CD14-positive monocyte (primary cell): ENCODE measurements around the gene TTC38. TPM values are rescaled to one million over a fixed set of nuclear protein-coding genes. Genes with fewer than 3 reads are reported as not detected.

Experiments used
- DNase-seq, 3 donors: peaks; one replicate each; pipeline ENCODE4 v3.0.0-alpha.2; 2011 to 2022
- H2AFZ ChIP-seq: 2 replicates; pipeline ENCODE4 v1.6.0; 2012; ENCODE audit warnings: mild to moderate bottlenecking, low read depth, low read length, inconsistent platforms; ENCODE audit not compliant: insufficient read depth, poor library complexity, severe bottlenecking
- H3K27ac ChIP-seq, 2 donors: 1 replicate in 1 of 2; 2 replicates in 1 of 2; pipeline ENCODE4 v1.5.1; 2012 to 2013; ENCODE audit warnings: low read length in 2 of 2, control low read depth in 1 of 2, inconsistent platforms in 1 of 2, low read depth in 1 of 2, mild to moderate bottlenecking in 1 of 2
- H3K27me3 ChIP-seq, 2 donors: one replicate each; pipeline versions ENCODE4 v1.6.0 to v1.6.1; 2011 to 2013; ENCODE audit warnings: low read length in 2 of 2; ENCODE audit not compliant: control insufficient read depth in 2 of 2, insufficient read depth in 2 of 2
- H3K36me3 ChIP-seq, 2 donors: replicated peaks in 1 of 2; 1 replicate in 1 of 2; 2 replicates in 1 of 2; pipeline versions ENCODE4 v1.5.1 to v1.6.1; 2012 to 2013; ENCODE audit warnings: low read length in 2 of 2, control low read depth in 1 of 2, inconsistent platforms in 1 of 2, mild to moderate bottlenecking in 1 of 2; ENCODE audit not compliant: insufficient read depth in 2 of 2, control insufficient read depth in 1 of 2
- H3K4me1 ChIP-seq, 2 donors: 1 replicate in 1 of 2; 2 replicates in 1 of 2; pipeline versions ENCODE4 v1.5.1 to v1.6.1; 2012 to 2013; ENCODE audit warnings: low read length in 2 of 2, control low read depth in 1 of 2, inconsistent platforms in 1 of 2, mild to moderate bottlenecking in 1 of 2, moderate library complexity in 1 of 2; ENCODE audit not compliant: insufficient read depth in 2 of 2, control insufficient read depth in 1 of 2
- H3K4me2 ChIP-seq: replicated peaks from 2 replicates; pipeline ENCODE3; 2012; ENCODE audit warnings: low read length, moderate library complexity, mild to moderate bottlenecking; ENCODE audit not compliant: poor library complexity, severe bottlenecking; ENCODE audit errors: extremely low read depth
- H3K4me3 ChIP-seq, 3 experiments: fragments of 200-600 bp in 1 of 3; sonication (generic) in 1 of 3; replicated peaks in 1 of 3; 1 replicate in 2 of 3; 2 replicates in 1 of 3; pipeline ENCODE4 v1.5.1; 2011 to 2013; ENCODE audit warnings: low read length in 3 of 3, mild to moderate bottlenecking in 3 of 3, control low read depth in 2 of 3, low read depth in 2 of 3, inconsistent platforms in 1 of 3, moderate library complexity in 1 of 3
- H3K79me2 ChIP-seq: 2 replicates; pipeline ENCODE4 v1.6.0; 2012; ENCODE audit warnings: mild to moderate bottlenecking, control low read depth, inconsistent platforms, low read length, moderate library complexity; ENCODE audit not compliant: insufficient read depth
- H3K9ac ChIP-seq: 2 replicates; pipeline ENCODE4 v1.6.0; 2017; ENCODE audit warnings: low read length, mild to moderate bottlenecking; ENCODE audit not compliant: insufficient read depth, poor library complexity, severe bottlenecking
- H3K9me3 ChIP-seq, 2 donors: replicated peaks in 1 of 2; 1 replicate in 1 of 2; 2 replicates in 1 of 2; pipeline versions ENCODE4 v1.5.1 to v1.6.1; 2012 to 2013; ENCODE audit warnings: low read length in 2 of 2, control low read depth in 1 of 2; ENCODE audit not compliant: control insufficient read depth in 1 of 2, insufficient read depth in 1 of 2
- H4K20me1 ChIP-seq: 2 replicates; pipeline ENCODE4 v1.6.0; 2012; ENCODE audit warnings: mild to moderate bottlenecking, low read length, control low read depth, moderate library complexity; ENCODE audit not compliant: insufficient read depth
- H3K27ac Mint-ChIP-seq, 7 donors: one replicate each; pipeline ENCODE4 v1.8.0; 2020; ENCODE audit warnings: mild to moderate bottlenecking in 7 of 7, mixed read lengths in 7 of 7, moderate library complexity in 6 of 7, inconsistent platforms in 2 of 7
- H3K27me3 Mint-ChIP-seq, 3 donors: one replicate each; pipeline ENCODE4 v1.8.0; 2021 to 2022; ENCODE audit warnings: low read depth in 3 of 3, mild to moderate bottlenecking in 3 of 3, mixed read lengths in 3 of 3, moderate library complexity in 3 of 3, inconsistent platforms in 1 of 3
- H3K36me3 Mint-ChIP-seq, 2 donors: one replicate each; pipeline ENCODE4 v1.8.0; 2020; ENCODE audit warnings: mixed read lengths in 2 of 2, inconsistent platforms in 1 of 2, mild to moderate bottlenecking in 1 of 2
- H3K4me1 Mint-ChIP-seq: one replicate; pipeline ENCODE4 v1.8.0; 2020; ENCODE audit warnings: mild to moderate bottlenecking, mixed read lengths
- H3K4me3 Mint-ChIP-seq, 2 donors: one replicate each; pipeline ENCODE4 v1.8.0; 2020; ENCODE audit warnings: mild to moderate bottlenecking in 2 of 2, mixed read lengths in 2 of 2, moderate library complexity in 1 of 2
- H3K9me3 Mint-ChIP-seq, 7 donors: one replicate each; pipeline ENCODE4 v1.8.0; 2020 to 2022; ENCODE audit warnings: mixed read lengths in 7 of 7, mild to moderate bottlenecking in 6 of 7, moderate library complexity in 6 of 7, inconsistent platforms in 2 of 7
- WGBS: methylation state at CpG from one replicate; pipeline ENCODE4 v1.1.5; 2013; ENCODE audit warnings: missing lambda C conversion rate; ENCODE audit not compliant: insufficient coverage; 5-methylcytosine and 5-hydroxymethylcytosine counted together
- intact Hi-C, 2 donors: fragments of 100-400 bp; cut with micrococcal nuclease; formaldehyde crosslinking; loops; one replicate each; pipeline versions ENCODE4 v1.15.0 to v1.15.1; 2023
- polyA plus RNA-seq, 3 donors: library from polyadenylated mRNA; depleted of rRNA in 1 of 3; unstranded in 2 of 3; stranded (reverse) in 1 of 3; fragments of 300-500 nt in 2 of 3; fragments of >200 nt in 1 of 3; fragmentation: Illumina TruSeq in 2 of 3; gene quantifications; 1 replicate in 2 of 3; 2 replicates in 1 of 3; pipeline ENCODE4 v1.2.3, GENCODE V29; 2012 to 2021
- TF ChIP-seq, protein P1 (sequence below): fragments of 200-600 bp; IDR thresholded peaks from one replicate; pipeline ENCODE4 v1.8.0; 2022; ENCODE audit warnings: antibody characterized with exemption, mild to moderate bottlenecking

The TTC38 gene
- polyA plus RNA-seq, 3 donors = 14.7 to 22.5 (median 17.0) TPM

GRCh38 chr22:46242076-46242475 lies 25.7 kb upstream of the TTC38 start:
- no peaks in the 10 kb centered on the region for H3K9me3 ChIP-seq
- peak overlapping the region in 1 of 2 donors; percentile 60 for H3K27ac ChIP-seq
- peak overlapping the region in 1 of 2 donors; percentile 39 for H3K4me3 Mint-ChIP-seq
- H3K9ac ChIP-seq = no peak overlapping the region
- H3K36me3 ChIP-seq = peaks cover 9 to 40% of the 10 kb centered on the region in 2 donors
- H3K27me3 ChIP-seq = no peaks in the 10 kb centered on the region
- H3K79me2 ChIP-seq = no peaks in the 10 kb centered on the region
- H3K27me3 Mint-ChIP-seq = no peaks in the 10 kb centered on the region
- peaks cover 21 to 25% of the 10 kb centered on the region in 2 donors for H3K4me1 ChIP-seq
- DNase-seq = peak in 2 of 3 donors; percentile 17 to 18
- H3K27ac Mint-ChIP-seq = peak overlapping the region in 1 of 7 donors; percentile 74
- H3K36me3 Mint-ChIP-seq = peaks cover 38 to 45% of the 10 kb centered on the region in 2 donors
- 50% methylated on average over 9 of the region's 10 CpGs for WGBS
- intact Hi-C loops = no loop called here
- H4K20me1 ChIP-seq = no peaks in the 10 kb centered on the region
- H3K4me3 ChIP-seq = no peak overlapping the region
- peaks cover 19% of the 10 kb centered on the region for H3K4me1 Mint-ChIP-seq
- no peak overlapping the region for H2AFZ ChIP-seq
- H3K4me2 ChIP-seq = no peak overlapping the region
- H3K9me3 Mint-ChIP-seq = peaks cover 0 to 3% (median 0%) of the 10 kb centered on the region in 7 donors
- TF ChIP-seq, protein P1, sequence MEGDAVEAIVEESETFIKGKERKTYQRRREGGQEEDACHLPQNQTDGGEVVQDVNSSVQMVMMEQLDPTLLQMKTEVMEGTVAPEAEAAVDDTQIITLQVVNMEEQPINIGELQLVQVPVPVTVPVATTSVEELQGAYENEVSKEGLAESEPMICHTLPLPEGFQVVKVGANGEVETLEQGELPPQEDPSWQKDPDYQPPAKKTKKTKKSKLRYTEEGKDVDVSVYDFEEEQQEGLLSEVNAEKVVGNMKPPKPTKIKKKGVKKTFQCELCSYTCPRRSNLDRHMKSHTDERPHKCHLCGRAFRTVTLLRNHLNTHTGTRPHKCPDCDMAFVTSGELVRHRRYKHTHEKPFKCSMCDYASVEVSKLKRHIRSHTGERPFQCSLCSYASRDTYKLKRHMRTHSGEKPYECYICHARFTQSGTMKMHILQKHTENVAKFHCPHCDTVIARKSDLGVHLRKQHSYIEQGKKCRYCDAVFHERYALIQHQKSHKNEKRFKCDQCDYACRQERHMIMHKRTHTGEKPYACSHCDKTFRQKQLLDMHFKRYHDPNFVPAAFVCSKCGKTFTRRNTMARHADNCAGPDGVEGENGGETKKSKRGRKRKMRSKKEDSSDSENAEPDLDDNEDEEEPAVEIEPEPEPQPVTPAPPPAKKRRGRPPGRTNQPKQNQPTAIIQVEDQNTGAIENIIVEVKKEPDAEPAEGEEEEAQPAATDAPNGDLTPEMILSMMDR = no peak

GRCh38 chr22:46244771-46245170 lies 23.0 kb upstream of the TTC38 start:
- Mint-ChIP-seq H3K4me3 (no peak overlapping the region), H3K27ac (peak overlapping the region in 1 of 7 donors; percentile 52), H3K4me1 (peaks cover 24% of the 10 kb centered on the region), H3K9me3 (peaks cover 0 to 3% (median 0%) of the 10 kb centered on the region in 7 donors), H3K36me3 (peaks cover 23% of the 10 kb centered on the region in 2 donors), H3K27me3 (peaks cover 0 to 2% (median 0%) of the 10 kb centered on the region in 3 donors)
- Histone ChIP-seq H2AFZ (no peak overlapping the region), H3K36me3 (peaks cover 9 to 24% of the 10 kb centered on the region in 2 donors), H3K9ac (no peak overlapping the region), H3K4me2 (no peak overlapping the region), H3K9me3 (no peaks in the 10 kb centered on the region), H4K20me1 (no peaks in the 10 kb centered on the region), H3K4me1 (peaks cover 27 to 32% of the 10 kb centered on the region in 2 donors), H3K27ac (no peak overlapping the region), H3K79me2 (no peaks in the 10 kb centered on the region), H3K4me3 (no peak overlapping the region), H3K27me3 (no peaks in the 10 kb centered on the region)
- WGBS = 95% methylated on average over 9 of the region's 9 CpGs
- TF ChIP-seq, protein P1 = no peak
- no peak for DNase-seq
- intact Hi-C loops = no loop called here
